ENCODE measurements around the gene CRACDL. TPM values are rescaled to one million over a fixed set of nuclear protein-coding genes. Genes with fewer than 3 reads are reported as not detected.

CRACDL gene
- total RNA-seq, 1 donor from 2014 or later: 0.52 TPM

Small RNA genes within 50 kb of the gene (small RNA-seq; reads per million reads assigned to genes)
- gene RNU4-84P (0.07 reads per million), gene RNU7-46P (not detected)

Other genes with a start within 250 kb of the CRACDL start
- 6.3 TPM for gene MGAT4A, start 205.1 kb downstream of the CRACDL start, total RNA-seq
- gene C2orf15, start 205.5 kb upstream of the CRACDL start, total RNA-seq: not detected
- gene TSGA10, start 218.7 kb upstream of the CRACDL start, total RNA-seq: 2.1 TPM
- 6.8 TPM for gene LIPT1, start 218.7 kb upstream of the CRACDL start, total RNA-seq
- 11.5 TPM for gene MITD1, start 244.8 kb upstream of the CRACDL start, total RNA-seq
- gene MRPL30, start 245.0 kb upstream of the CRACDL start, total RNA-seq: 48.0 TPM

Data from skeletal muscle tissue (tissue), 2 donors.